ENCODE measurements around the gene ISL1. TPM values are rescaled to one million over a fixed set of nuclear protein-coding genes. Genes with fewer than 3 reads are reported as not detected.

Gene ISL1
- total and polyA plus RNA-seq, 2 of the 4 experiments (the other 2 are of a cell fraction), result under 0.01 TPM; not detected in 1

- Histone ChIP-seq H2AK9ac (replicated peaks; ENCODE audit: low read depth, low read length, poor library complexity) (no peak overlapping the region), H3K27ac (ENCODE audit: insufficient read depth, low read length) (no peak overlapping the region), H3K14ac (replicated peaks; ENCODE audit: low read depth, low read length) (no peak overlapping the region), H3K27me3 (ENCODE audit: control insufficient read depth, insufficient read depth, low read length) (no peaks in the 10 kb centered on the region), H3K36me3 (ENCODE audit: control insufficient read depth, insufficient read depth, low read length) (no peaks in the 10 kb centered on the region), H4K91ac (ENCODE audit: insufficient read depth, low read depth, low read length) (no peak overlapping the region), H2AK5ac (ENCODE audit: low read depth, low read length) (no peak overlapping the region), H3K56ac (ENCODE audit: extremely low read depth, insufficient read depth, low read length) (no peak overlapping the region), H4K20me1 (ENCODE audit: insufficient read depth, low read length) (no peaks in the 10 kb centered on the region), H4K5ac (ENCODE audit: low read depth, low read length) (no peak overlapping the region), H3K4me1 (ENCODE audit: control insufficient read depth, insufficient read depth, low read length) (no peaks in the 10 kb centered on the region), H3K4me2 (ENCODE audit: low read depth, low read length) (no peak overlapping the region), H3K9me1 (ENCODE audit: insufficient read depth, low read length) (no peaks in the 10 kb centered on the region), H2BK120ac (ENCODE audit: low read depth, low read length) (no peak overlapping the region), H3K79me1 (ENCODE audit: low read depth in 1 of 2, low read length in 2 of 2) (no peaks in the 10 kb centered on the region), H2BK5ac (ENCODE audit: low read depth, low read length, poor library complexity, severe bottlenecking) (no peak overlapping the region), H2BK15ac (ENCODE audit: low read depth, low read length) (no peak overlapping the region), H3K4ac (ENCODE audit: low read depth, low read length) (no peak overlapping the region), H4K8ac (ENCODE audit: low read depth in 2 of 2, low read length in 2 of 2) (no peak overlapping the region), H3K4me3 (ENCODE audit: insufficient read depth, low read depth, low read length) (no peak overlapping the region), H3K9me3 (ENCODE audit: control insufficient read depth, insufficient read depth, low read length) (0 out of 2 replicates have a peak, but pooled peaks cover 2% of the 10 kb centered on the region), H3K18ac (ENCODE audit: low read depth, low read length) (no peak overlapping the region), H2AFZ (replicated peaks; ENCODE audit: low read length, poor library complexity) (no peak overlapping the region), H3K23ac (ENCODE audit: low read depth, low read length) (no peak overlapping the region), H3K9ac (ENCODE audit: low read depth, low read length) (no peak overlapping the region), H2BK20ac (ENCODE audit: low read depth, low read length) (no peak overlapping the region)
- intact Hi-C loops (cut with micrococcal nuclease) (no loop called here), dilution Hi-C loops (cut with HindIII; ENCODE audit: low sequenced_read_pairs, unreplicated experiment) (no loop called here), in situ Hi-C loops (cut with MboI; ENCODE audit: low sequenced_read_pairs) (no loop called here)
- no peak for DNase-seq
- CTCF ChIA-PET, result no interaction called here
- no CpG with 5 or more reads among the region's 2 CpGs for WGBS, 2 experiments (ENCODE audit: extremely low coverage in 2 of 2, insufficient read length in 1 of 2)
- no TSS peak for BruUV-seq (replicated peaks)
- TF ChIP-seq, protein P1, sequence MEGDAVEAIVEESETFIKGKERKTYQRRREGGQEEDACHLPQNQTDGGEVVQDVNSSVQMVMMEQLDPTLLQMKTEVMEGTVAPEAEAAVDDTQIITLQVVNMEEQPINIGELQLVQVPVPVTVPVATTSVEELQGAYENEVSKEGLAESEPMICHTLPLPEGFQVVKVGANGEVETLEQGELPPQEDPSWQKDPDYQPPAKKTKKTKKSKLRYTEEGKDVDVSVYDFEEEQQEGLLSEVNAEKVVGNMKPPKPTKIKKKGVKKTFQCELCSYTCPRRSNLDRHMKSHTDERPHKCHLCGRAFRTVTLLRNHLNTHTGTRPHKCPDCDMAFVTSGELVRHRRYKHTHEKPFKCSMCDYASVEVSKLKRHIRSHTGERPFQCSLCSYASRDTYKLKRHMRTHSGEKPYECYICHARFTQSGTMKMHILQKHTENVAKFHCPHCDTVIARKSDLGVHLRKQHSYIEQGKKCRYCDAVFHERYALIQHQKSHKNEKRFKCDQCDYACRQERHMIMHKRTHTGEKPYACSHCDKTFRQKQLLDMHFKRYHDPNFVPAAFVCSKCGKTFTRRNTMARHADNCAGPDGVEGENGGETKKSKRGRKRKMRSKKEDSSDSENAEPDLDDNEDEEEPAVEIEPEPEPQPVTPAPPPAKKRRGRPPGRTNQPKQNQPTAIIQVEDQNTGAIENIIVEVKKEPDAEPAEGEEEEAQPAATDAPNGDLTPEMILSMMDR (conservative IDR thresholded peaks at IDR 0.05; ENCODE audit: low read depth, low read length), result no peak
- TF ChIP-seq, protein P2, sequence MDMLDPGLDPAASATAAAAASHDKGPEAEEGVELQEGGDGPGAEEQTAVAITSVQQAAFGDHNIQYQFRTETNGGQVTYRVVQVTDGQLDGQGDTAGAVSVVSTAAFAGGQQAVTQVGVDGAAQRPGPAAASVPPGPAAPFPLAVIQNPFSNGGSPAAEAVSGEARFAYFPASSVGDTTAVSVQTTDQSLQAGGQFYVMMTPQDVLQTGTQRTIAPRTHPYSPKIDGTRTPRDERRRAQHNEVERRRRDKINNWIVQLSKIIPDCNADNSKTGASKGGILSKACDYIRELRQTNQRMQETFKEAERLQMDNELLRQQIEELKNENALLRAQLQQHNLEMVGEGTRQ (IDR thresholded peaks at IDR 0.05; ENCODE audit: low read depth, low read length), result no peak
- no peak for TF ChIP-seq RFX5 (IDR thresholded peaks at IDR 0.05; ENCODE audit: low read depth, low read length)
- POLR2A ChIA-PET (ENCODE audit: unreplicated experiment), result no interaction called here
- ATAC-seq (ENCODE audit: low read depth), result no peak
Measured at GRCh38 chr5:51347704-51348103, 35.5 kb upstream of the ISL1 start.
